HG02973 (cell line): ENCODE data around the gene ANKS1B.

Source experiments
- ATAC-seq: cut with Tn5 transposase; IDR thresholded peaks from one replicate; pipeline ENCODE4 v1.9.1; 2021; ENCODE audit warnings: moderate library complexity; ENCODE audit not compliant: unreplicated experiment

The ANKS1B gene

DNA sequence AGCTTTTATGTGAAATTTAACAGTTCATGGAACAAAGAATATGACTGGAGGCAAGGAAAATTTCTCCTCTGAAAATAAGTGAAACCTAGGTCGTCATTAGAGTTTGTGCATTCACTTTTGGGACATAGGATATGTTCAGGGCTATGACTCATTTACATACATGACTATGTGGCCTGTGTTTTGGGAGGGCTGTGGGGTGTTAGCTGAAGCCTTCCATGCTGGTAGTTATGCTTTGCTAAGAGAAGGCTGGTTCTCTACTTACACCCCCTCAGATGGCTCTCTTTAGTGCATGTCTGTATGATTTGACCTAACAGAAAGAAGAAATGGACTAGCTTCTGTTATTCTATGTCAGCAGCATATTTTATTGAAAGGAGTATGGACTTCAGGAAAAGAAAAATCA lies 753.7 kb downstream of the ANKS1B start:
- ATAC-seq, result no peak

DNA sequence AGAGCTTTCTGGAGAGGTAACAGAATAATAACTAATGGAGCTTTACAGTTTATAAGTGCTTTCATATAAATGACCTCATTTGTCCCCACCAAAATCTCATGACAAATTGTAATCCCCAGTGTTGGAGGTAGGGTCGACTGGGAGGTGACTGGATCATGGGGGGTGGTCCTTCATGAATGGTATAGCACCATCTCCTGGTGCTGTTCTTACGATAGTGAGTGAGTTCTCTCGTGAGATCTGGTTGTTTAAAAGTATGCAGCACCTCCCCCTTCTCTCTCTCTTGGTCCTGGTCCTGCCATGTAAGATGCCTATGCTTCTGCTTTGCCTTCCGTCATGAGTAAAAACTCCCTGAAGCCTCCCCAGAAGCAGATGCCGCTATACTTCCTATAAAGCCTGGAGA lies 760.5 kb downstream of the ANKS1B start:
- no peak for ATAC-seq

DNA sequence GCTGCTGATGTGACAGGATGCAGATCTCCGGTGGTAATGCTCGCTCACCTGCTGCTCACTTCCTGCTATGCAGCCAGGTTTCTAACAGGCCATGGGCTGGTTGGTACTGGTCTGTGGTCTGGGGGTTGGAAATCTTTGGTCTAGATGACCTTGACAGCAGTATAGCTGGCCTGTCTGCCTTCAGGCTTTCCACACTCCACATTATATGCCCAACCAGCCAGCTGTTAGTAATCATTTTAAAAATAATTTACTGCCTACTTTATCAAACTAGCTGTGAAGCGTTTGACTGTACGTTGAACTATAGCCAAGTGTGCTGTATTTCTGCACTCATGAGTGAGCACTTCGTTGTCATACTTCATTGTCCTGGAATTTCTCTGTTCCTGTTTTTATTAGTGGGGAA lies 761.2 kb downstream of the ANKS1B start:
- no peak for ATAC-seq

DNA sequence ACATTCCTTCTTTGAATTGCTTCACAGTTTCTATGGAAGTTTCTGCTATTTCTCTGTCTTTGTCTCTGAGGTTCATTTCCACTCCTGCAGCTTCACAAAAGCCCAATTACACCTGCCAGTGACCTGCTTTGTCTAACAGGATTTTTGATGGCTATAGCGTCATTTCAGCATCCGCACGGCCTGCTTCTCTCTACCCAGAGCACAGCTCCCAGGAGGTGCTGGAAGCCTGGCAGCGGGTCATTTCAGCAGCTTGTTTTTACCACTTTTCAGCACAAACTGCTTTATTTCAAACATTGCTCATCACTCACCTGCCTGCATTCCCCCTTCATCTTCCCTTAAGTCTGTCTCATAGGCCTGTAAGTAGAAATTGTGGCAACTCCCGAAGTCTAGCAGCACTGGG lies 771.7 kb downstream of the ANKS1B start:
- ATAC-seq, result no peak

DNA sequence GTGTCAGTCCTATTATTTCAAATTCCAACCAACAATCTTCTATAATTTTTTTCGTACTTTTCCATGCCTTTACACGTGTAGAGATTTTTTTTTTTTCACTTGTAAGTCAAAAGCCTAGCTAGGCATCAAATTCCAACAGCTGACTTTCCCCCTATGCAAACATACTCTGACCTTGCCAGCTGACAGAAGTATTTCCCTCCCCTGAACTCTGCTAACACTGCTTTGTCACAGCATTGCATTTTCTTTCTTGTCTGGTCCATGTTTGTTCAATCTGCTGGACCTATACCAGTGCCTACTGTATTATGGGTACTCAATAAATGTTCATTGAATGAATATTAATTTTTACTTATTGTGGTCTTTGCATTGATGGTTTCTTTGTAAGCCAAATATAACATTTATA lies 772.5 kb downstream of the ANKS1B start:
- no peak for ATAC-seq

DNA sequence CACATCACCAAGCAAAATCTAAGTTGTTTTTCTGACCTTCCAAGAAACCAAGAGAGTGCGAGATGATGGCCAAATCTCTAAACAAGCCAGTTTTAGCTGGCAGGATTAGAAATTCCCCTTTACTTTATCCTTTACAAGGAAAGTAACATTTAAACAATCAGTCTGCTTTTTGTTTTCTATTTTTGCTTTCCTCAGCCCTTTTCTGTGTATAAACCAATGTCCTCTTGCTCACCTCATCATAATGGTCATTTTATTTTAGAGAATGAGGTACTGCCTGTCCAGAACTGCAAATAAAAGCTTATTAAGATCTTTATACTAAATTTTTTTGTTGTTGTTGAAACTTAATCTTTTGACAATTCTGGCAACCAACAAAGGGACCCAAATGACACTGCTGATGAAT lies 779.6 kb downstream of the ANKS1B start:
- ATAC-seq, result no peak

DNA sequence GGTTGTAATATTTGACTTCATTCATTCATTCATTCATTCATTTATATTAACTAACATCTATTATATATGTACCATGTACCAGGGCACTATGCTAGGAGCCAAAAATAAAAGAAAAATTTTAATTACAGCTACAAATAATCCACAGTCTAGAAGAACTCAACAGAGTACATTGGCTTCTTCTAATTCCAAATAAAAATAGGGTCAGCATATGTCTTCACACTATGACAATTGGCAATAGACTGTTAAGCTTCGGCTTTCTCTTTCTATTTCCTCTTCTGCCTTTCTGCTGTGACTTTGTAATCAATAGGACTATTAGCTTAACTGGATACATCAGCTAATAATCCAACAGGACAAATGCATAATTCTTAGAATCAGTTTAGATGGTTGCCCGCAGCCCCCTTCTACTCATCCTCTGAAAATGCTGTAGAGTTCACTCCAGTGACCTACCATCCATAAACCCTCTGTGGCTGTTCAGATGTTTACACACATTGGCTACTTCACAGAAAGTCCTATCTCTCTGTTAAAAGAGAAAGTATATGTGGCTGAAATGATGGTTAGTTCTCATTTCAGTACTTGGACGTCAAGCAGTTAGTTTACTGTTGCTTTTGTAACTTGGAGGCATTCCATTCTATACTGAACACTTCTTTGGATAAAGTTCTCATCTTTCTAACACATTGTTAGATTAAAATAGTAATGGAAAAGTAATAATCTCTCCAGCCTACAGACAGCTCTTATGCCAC lies 782.7 kb downstream of the ANKS1B start:
- ATAC-seq, result no peak

DNA sequence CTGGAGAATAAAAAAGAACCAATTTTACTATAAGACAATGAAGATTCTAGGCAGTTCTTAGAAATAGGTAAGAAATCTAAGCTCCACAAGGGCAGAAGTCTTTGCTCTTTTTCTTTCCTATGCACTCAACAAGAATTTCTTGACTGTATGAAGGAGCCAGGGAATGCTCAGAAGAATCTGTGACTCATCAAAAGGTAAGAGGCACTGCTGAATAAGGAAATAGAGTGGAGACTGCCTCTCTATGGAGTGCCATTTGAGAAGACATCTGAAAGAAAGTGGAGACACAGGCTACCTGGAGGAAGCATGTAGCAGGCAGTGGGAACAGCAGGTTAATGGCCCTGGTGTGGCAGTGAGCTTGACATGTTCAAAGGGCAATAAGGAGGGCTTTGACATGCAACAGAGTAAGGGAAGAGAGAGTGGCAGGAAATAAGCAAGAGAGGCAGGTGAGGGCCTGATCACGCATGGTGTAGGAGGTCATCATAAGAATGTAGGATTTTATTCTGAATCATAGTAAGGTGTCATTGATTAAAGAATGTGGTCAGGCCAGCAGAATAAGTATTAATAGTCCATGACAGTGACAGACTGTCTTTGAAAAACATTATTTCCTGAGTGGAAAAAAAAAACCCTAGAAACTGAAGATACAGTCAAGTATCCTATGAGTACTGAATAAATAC lies 783.9 kb downstream of the ANKS1B start:
- no peak for ATAC-seq

DNA sequence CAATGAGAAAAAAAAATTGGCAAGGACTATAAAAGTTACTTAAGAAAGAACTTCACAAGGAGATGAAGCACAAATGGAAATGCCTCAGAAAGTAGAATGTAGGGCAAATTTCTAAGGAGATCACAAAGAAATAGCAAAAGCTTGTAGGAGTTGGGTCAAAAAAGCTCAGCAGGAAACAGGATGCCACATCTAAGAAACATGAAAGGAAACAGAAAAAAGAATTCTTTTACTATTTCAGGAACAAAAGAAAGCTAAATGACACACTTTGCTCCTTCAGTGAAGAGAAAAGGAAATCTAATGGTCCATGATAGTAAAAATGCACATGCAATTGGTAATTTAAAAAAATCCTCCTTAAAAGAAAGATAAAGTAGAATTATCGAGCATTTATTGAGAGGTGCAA lies 789.3 kb downstream of the ANKS1B start:
- no peak for ATAC-seq

DNA sequence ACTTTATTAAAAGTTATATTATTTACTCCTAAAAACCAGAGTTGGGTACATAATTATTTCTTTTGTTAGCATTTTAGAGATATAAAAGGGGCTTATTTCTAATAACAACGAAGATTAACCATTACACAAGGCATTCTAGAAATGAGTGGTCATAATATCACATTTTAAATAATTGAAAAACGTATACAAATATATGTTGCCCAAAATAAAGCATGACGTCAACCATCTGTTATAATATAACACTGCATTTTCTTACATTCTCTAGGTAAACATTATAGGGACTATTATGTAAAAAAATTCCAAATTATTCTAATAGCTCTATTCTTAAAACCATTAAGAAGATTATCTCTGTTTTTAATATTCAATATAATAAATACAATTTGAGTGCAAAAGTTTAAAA lies 792.2 kb downstream of the ANKS1B start:
- no peak for ATAC-seq

DNA sequence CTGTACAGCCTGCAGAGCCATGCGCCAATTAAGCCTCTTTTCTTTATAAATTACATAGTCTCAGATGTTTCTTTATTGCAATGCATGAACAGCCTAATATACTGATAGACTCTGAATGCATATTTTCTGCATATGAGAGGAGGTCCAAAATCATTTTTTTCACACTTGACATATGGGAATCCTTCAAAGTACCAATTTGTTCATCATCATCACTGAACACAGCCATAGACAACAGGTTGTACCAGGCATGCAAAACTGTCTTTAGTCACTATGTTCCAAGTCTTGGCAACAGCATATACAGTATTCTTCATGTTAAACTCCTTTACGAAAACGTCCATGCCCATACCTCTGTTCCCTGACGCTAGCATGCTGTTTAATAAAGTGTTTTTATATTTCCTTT lies 807.9 kb downstream of the ANKS1B start:
- ATAC-seq, result no peak

DNA sequence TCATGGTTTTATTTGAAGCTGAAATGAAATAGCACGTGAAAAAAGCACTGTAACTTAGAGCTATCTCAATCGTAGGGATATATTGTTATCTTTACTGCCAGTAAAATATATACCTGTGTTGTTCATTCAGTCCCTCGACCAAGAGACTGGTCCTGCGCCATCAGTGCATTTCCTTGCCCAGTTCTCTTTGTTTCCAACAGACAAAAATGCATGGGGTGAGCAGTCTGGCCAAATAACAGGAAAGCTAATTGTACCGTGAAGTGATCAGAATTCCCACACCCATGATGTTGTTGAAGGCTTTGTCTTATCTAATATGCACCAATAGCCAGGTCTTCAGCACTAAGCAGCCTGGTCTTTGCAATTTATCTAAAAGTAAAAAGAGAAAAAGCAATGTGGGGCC lies 814.3 kb downstream of the ANKS1B start:
- ATAC-seq, result no peak

DNA sequence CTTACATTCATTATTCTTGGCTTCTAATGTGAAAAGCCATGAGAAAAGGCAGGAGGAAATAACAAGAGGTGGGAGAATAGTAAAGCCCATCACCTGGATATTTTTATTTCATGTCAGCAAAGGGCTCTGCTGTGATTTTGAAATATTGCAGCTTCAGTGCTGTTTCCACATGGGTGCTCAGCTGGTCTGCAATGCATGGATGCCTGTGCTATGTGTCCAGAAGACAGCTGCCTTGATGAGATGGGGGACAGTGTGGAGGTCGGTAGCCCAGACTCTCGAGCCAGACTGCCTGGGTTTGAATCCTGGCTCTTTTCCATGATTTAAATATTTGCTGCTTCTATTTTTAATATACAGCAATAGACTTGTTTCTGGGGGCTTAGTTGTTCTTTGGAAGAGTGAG lies 814.7 kb downstream of the ANKS1B start:
- no peak for ATAC-seq

DNA sequence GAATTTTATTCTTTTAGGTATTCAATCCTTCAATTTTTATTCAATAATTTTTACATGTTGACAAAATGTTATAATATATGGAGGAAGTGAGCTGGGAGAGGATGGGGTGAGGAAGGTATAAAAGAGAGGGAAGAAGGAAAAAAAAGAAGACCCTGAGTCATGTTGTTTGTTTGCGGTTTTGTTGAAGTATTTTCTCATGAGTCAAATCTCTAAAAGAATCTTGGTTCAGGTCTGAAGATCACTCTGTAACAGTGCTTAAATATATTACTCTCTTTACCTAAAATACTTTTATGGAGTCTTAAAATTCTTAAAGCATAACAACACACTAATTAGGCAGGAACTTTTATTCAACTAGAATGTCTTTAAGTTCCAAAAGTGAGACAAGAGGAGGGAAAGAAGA lies 826.8 kb downstream of the ANKS1B start:
- no peak for ATAC-seq

DNA sequence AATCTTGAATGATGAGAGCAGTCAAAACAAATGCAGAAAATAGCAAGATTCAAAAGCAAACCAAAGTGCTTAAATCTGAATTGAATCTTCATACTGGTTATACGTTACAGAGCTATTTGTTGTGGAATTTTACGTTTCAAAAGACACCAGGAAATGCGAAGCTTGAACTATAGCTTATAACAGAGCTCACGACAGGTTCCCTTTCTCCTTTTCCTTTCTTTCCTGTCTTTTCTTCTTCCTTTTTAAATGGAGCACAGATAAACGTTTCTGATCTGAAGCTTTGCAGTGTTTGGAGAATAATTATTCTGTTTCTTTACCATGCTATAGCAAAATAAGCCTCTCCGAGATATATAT lies 829.8 kb downstream of the ANKS1B start:
- ATAC-seq, result no peak

DNA sequence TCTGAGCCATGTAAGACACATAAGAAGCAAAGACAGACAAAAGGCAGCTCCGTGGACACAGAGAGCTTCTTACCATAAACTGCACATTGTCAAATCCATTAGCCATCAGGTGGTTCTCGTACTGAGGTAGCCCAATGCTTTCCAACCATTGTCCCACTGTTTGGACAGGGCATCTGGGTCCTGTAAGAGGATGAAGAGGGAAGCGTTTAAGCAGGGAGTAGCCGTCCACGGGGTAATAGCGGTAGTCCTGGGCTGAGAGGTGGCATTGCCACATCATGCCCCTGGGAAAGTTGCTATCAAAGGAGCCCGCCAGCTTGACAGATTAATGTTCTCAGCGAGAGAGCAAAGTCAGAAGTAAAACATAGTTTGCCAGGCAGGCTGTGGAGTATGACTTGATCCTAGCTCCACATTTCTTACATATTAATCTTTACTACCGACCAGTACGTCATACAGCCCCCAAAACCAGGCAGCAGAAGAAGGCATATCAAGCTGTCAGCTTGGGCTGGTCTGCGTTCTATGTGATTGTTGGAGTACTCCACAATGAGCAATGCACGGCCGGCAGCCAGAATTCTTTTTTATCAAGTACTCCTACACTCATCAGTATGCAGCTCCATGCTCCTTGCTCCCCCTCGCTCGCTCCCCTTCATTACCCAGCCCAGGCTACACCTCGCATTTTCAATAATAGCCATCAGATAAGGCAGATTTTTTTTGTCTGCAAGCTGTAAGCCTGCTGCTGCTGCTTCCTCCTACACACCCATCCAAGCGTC lies 830.3 kb downstream of the ANKS1B start:
- no peak for ATAC-seq

DNA sequence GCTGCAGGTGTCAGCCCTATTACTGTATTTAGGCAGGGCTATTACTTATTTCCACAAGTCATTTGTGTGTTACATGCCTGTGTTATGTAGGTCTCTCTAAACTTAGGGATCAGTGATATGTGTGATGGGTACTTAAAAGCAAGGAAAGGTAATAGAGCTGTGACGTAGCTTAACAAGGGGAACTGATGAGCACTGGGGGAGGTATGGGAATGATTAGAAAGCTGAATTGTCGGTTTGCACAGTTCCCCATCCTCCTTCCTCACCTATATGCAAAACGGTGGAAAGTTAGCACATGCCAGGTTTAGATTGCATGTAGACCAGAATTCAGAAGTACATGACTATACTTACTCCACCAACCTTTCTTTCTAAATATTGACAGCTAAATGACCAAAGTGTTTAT lies 831.4 kb downstream of the ANKS1B start:
- no peak for ATAC-seq

DNA sequence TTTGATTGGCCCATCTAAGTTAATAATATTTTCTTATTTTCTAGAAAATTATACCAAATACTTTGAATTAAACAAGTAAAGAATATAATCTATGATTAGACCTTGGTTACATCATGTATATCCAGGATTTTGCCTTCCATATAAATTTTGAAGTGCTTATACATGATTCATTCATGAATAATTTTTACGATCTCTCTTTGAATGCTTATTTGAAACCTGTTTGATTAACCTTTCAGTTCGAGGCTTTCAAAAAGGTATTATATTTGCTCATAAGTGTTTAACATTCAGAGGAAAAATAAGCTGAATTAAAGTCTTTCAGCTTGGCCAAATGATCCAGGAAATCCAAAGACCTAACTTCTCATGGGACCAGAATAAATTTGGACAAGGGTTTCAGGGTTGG lies 832.4 kb downstream of the ANKS1B start:
- no peak for ATAC-seq

DNA sequence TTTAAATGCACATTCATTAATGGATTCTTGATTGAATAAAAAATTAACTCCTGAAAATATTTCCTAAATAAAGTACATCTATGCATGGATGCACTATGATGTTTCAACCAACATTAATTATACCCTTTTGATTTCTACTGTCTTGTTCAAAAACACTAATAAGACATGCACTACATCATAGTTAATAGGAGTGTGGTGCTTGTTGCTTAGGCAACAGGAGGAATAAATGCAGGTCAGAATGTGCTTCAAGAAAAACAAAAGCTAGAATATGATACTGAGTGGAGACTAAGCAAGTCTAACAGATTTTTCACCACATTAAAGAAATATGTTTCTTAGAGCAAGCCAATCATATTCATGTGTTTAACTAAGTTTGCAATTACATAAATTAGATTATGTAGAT lies 833.0 kb downstream of the ANKS1B start:
- no peak for ATAC-seq

DNA sequence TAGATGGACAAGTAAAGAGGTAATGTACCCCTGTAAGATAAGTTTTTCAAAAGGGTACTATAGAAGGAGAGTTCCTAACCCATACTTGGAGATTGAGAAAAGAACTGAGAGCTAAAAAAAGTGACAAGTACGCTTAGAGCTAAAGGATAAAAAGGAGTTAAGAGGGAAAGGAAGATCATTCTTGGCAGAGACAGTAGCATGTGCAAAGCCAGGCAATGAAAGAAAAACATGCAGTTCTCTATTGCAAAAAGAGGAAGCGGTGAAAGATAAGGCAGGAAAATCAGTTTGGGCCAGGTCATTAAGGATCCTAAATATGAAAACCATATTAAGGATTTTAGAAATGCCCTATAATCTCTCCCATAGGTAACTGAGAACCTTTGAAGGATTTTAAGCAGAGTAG lies 837.6 kb downstream of the ANKS1B start:
- no peak for ATAC-seq

DNA sequence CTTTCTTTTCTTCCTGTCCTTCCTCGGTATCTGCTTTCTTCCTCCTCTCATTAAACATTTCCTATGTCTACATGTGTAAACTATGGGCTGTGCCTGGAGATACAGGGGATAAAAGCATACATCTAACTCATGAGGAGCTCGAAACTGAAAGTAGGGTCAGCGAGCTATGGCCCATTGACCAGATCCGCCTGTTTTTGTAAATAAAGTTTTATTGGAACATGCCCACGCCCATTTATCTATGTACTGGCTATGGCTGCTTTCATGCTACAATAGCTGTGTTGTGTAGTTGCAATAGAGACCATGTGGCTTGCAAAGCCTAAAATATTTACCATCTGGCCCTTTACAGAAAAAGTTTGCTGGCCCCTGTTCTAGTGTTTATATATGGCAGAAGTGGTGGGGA lies 838.0 kb downstream of the ANKS1B start:
- ATAC-seq, result no peak

DNA sequence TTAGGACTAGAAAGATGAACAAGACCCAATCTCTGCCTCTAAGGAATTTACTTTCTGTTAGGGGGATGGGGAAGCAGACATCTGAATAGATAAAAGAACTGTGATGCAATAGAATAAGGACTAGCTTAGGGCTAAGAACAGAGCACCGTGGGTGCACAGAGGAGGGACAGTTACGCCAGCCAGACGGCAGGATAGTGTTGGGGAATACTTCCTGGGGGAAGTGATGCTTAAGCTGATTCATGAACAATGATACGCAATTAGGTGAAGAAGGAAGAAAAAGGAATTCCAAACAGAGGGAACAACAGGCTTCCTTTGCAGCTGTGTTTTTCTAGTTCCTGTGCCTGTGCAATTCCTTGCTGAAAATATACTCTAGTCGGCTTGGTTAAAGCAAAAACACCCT lies 838.6 kb downstream of the ANKS1B start:
- ATAC-seq, result no peak
